PC-9 (cell line): ENCODE results near the gene POLRMT. TPM values are rescaled to one million over a fixed set of nuclear protein-coding genes. Genes with fewer than 3 reads are reported as not detected.
"Not testable (repeated sequence)": the region's sequence is repeated elsewhere in the genome, so short reads cannot be mapped to it uniquely, and the experiment has no call there.

Experiments
- BruUV-seq: library from RNA; stranded (reverse); fragments of 400-500 nt; replicated peaks from 2 replicates; lab custom pipeline; 2021; lab: Mats Ljungman, UMichigan
- CTCF ChIA-PET: fragments of 300-600 bp; sonication (Branson Sonifier 250); formaldehyde crosslinking; loops from one replicate; lab custom pipeline; 2022; ENCODE audit warnings: antibody characterized with exemption; lab: Charles Lee
- POLR2A ChIA-PET: fragments of 300-600 bp; sonication (Branson Sonifier 250); formaldehyde crosslinking; loops from one replicate; lab custom pipeline; 2022; ENCODE audit warnings: antibody characterized with exemption; ENCODE audit not compliant: unreplicated experiment; lab: Charles Lee
- DNase-seq, 2 experiments: peaks; one replicate each; pipeline versions ENCODE4 v3.0.0 to v3.0.0-alpha.2; 2015 to 2022; ENCODE audit warnings: mixed read lengths in 1 of 2
- H2AFZ ChIP-seq: fragments of 200-600 bp; sonication (generic); 2 replicates; pipeline ENCODE4 v1.8.1; 2017; ENCODE audit warnings: antibody characterized with exemption
- H3F3A ChIP-seq: fragments of 200-600 bp; sonication (generic); 2 replicates; pipeline ENCODE4 v1.8.1; 2017; ENCODE audit warnings: antibody characterized with exemption, mild to moderate bottlenecking, low read depth; ENCODE audit not compliant: insufficient read depth
- H3K27ac ChIP-seq: fragments of 200-600 bp; sonication (generic); 2 replicates; pipeline ENCODE4 v1.6.1; 2016; ENCODE audit warnings: mixed run types
- H3K27me3 ChIP-seq: fragments of 200-600 bp; sonication (generic); 2 replicates; pipeline ENCODE4 v1.6.1; 2016; ENCODE audit warnings: low read depth, mixed run types; ENCODE audit not compliant: insufficient read depth
- H3K36me3 ChIP-seq: fragments of 200-600 bp; sonication (generic); 2 replicates; pipeline ENCODE4 v1.6.1; 2016; ENCODE audit warnings: low read depth, mixed run types
- H3K4me1 ChIP-seq: fragments of 200-600 bp; sonication (generic); replicated peaks from 2 replicates; pipeline ENCODE4 v1.6.1; 2016; ENCODE audit warnings: mixed run types; ENCODE audit not compliant: insufficient read depth
- H3K4me2 ChIP-seq: fragments of 200-600 bp; sonication (generic); 2 replicates; pipeline ENCODE4 v1.6.1; 2017; ENCODE audit warnings: mixed run types
- H3K4me3 ChIP-seq: fragments of 200-600 bp; sonication (generic); 2 replicates; pipeline ENCODE4 v1.6.1; 2016; ENCODE audit warnings: mixed run types
- H3K79me2 ChIP-seq: fragments of 200-600 bp; sonication (generic); 2 replicates; pipeline ENCODE4 v1.6.1; 2017; ENCODE audit warnings: low read depth, mixed run types
- H3K9me2 ChIP-seq: fragments of 200-600 bp; sonication (generic); 2 replicates; pipeline ENCODE4 v1.8.1; 2017; ENCODE audit warnings: mild to moderate bottlenecking; ENCODE audit not compliant: insufficient read depth
- H3K9me3 ChIP-seq: fragments of 200-600 bp; sonication (generic); 2 replicates; pipeline ENCODE4 v1.8.1; 2016; ENCODE audit warnings: low read depth; ENCODE audit not compliant: insufficient read depth
- H4K20me1 ChIP-seq: fragments of 200-600 bp; sonication (generic); 2 replicates; pipeline ENCODE4 v1.8.1; 2017; ENCODE audit not compliant: insufficient read depth
- EZH2 ChIP-seq: fragments of 200-600 bp; sonication (generic); IDR thresholded peaks from 2 replicates; pipeline ENCODE4 v1.8.0; 2017; ENCODE audit warnings: antibody characterized with exemption, low read depth
- intact Hi-C: fragments of 100-400 bp; cut with micrococcal nuclease; formaldehyde crosslinking; loops from one replicate; pipeline ENCODE4 v1.10.0; 2022; ENCODE audit not compliant: unreplicated experiment
- total RNA-seq: library from RNA; stranded (reverse); gene quantifications from 2 replicates; pipeline ENCODE4 v1.2.3, GENCODE V29; 2021
- TF ChIP-seq, protein P1 (sequence below): fragments of 200-600 bp; sonication (generic); conservative IDR thresholded peaks from 2 replicates; pipeline ENCODE4 v1.6.1; 2017; ENCODE audit warnings: mixed run types, antibody characterized with exemption, mild to moderate bottlenecking, moderate library complexity

The POLRMT gene
- total RNA-seq, 1 experiment from 2014 or later: 46.4 TPM

DNA sequence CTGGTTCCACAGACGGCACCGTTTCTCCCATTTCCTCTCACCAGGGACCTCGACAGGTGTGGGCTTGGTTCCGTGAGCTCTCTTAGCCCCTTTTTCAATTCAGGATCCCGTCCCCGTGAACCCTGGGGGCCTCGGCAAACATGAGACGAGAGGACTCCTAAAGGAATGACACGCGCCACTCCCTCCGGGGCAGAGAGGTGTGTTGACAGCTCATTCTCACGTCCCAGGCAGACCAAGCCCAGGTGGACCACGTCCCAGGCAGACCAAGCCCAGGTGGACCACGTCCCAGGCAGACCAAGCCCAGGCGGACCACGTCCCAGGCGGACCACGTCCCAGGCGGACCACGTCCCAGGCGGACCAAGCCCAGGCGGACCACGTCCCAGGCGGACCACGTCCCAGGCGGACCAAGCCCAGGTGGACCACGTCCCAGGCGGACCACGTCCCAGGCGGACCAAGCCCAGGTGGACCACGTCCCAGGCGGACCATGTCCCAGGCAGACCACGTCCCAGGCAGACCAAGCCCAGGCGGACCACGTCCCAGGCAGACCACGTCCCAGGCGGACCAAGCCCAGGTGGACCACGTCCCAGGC is 33.7 kb upstream of the POLRMT start:
- DNase-seq, CTCF ChIA-PET, H3K36me3 ChIP-seq, H4K20me1 ChIP-seq, H3K4me2 ChIP-seq, H3K9me3 ChIP-seq, BruUV-seq, H3K79me2 ChIP-seq, H3K27me3 ChIP-seq, POLR2A ChIA-PET, H3K27ac ChIP-seq, H2AFZ ChIP-seq, H3K9me2 ChIP-seq, H3K4me3 ChIP-seq: not testable (repeated sequence)
- intact Hi-C loops: loop anchor here (10.0 kb wide), 1 partner anchor 258 kb away; the partner anchor contains the start of gene ARID3A
- peaks cover 13% of the 10 kb centered on the region for H3F3A ChIP-seq
- peaks cover 10% of the 10 kb centered on the region for H3K4me1 ChIP-seq

DNA sequence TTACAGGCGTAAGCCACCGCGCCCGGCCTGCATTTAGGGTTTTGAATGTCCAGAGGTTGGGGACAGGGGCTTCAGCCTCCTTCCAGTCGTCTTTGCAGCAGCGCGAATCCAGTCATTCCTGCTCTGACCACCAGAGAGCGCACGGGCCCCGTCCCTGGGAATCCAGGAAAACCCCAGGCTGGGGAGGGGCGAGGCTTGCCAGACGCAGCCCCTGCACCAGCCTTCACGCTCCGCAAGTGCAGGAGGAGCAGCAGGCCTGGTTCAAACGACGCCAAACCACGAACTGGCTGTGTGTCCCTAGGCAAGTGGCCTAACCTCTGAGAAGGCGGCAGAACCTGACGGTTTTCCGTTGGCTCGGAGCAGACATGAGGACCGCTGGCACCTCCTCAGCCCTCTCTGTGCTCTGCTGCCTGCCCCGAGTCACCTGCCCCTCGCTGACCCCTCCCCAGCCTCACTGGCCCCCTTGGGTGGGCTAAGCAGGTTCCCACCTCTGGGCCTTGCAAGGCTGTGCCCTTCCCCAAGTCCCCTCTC is 31.6 kb upstream of the POLRMT start:
- intact Hi-C loops: loop anchor here (1.0 to 10.0 kb wide), 4 partner anchors 69 to 260 kb away; partner anchors contain the start of genes ARID3A, HCN2 and MISP
- no TSS peak for BruUV-seq

DNA sequence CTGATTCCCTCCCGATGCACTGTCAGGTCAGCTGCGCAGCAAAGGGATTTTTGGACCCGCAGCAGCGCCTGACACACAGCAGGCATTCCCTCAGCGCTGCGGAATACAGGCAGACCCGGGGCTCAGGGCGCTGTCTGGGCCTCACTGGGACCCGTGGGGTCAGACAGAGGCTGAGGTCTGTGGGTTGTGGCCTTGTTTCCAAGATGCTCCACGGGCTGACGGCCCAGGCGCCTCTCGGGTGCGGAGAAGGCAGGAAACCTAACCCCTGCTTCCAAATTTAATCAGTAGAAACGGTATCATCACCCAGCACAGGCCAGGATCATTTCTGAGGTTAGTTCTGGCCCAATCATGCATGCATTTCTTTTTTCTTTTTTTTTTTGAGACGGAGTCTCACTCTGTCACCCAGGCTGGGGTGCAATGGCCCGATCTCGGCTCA is 30.4 kb upstream of the POLRMT start:
- Histone ChIP-seq H3K9me2 (no peaks in the 10 kb centered on the region), H3K9me3 (no peaks in the 10 kb centered on the region), H2AFZ (peak overlapping the region; percentile 83), H3K27me3 (no peaks in the 10 kb centered on the region), H3F3A (peaks cover 8% of the 10 kb centered on the region), H3K79me2 (peaks cover 42% of the 10 kb centered on the region), H3K4me1 (peaks cover 17% of the 10 kb centered on the region), H3K4me2 (peak overlapping the region; percentile 90), H3K27ac (peak overlapping the region; percentile 41; the same call in 1 of the 2 replicates), H3K36me3 (0 out of 2 replicates have a peak, but pooled peaks cover 4% of the 10 kb centered on the region), H3K4me3 (peak overlapping the region; percentile 71), H4K20me1 (peaks cover 33% of the 10 kb centered on the region)
- intact Hi-C loops: loop anchor here (1.0 to 10.0 kb wide), 5 partner anchors 14 to 261 kb away; partner anchors contain the start of genes ARID3A, HCN2 and MISP
- ChIA-PET CTCF (no interaction called here), POLR2A (interaction anchor here (0.5 to 0.7 kb wide), 3 partner anchors 13 to 133 kb away, joined by 4 to 6 read pairs (median 5); no protein-coding TSS in a partner anchor)
- DNase-seq: no peak
- TF ChIP-seq EZH2: no peak
- TF ChIP-seq, protein P1, sequence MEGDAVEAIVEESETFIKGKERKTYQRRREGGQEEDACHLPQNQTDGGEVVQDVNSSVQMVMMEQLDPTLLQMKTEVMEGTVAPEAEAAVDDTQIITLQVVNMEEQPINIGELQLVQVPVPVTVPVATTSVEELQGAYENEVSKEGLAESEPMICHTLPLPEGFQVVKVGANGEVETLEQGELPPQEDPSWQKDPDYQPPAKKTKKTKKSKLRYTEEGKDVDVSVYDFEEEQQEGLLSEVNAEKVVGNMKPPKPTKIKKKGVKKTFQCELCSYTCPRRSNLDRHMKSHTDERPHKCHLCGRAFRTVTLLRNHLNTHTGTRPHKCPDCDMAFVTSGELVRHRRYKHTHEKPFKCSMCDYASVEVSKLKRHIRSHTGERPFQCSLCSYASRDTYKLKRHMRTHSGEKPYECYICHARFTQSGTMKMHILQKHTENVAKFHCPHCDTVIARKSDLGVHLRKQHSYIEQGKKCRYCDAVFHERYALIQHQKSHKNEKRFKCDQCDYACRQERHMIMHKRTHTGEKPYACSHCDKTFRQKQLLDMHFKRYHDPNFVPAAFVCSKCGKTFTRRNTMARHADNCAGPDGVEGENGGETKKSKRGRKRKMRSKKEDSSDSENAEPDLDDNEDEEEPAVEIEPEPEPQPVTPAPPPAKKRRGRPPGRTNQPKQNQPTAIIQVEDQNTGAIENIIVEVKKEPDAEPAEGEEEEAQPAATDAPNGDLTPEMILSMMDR: no peak
- BruUV-seq: TSS peak; percentile 38

More for the DNA sequence above, 31.6 kb upstream of the POLRMT start:
- no peak for TF ChIP-seq EZH2
- TF ChIP-seq, protein P1: peak; percentile 93
- Histone ChIP-seq H3F3A (peaks cover 13% of the 10 kb centered on the region), H3K27me3 (no peaks in the 10 kb centered on the region), H3K9me2 (no peaks in the 10 kb centered on the region), H3K9me3 (no peaks in the 10 kb centered on the region), H2AFZ (no peak overlapping the region), H3K4me1 (peaks cover 20% of the 10 kb centered on the region), H3K27ac (no peak overlapping the region), H4K20me1 (peaks cover 20% of the 10 kb centered on the region), H3K36me3 (0 out of 2 replicates have a peak, but pooled peaks cover 4% of the 10 kb centered on the region), H3K79me2 (peaks cover 29% of the 10 kb centered on the region), H3K4me3 (no peak overlapping the region), H3K4me2 (peak overlapping the region; percentile 54)
- DNase-seq: peak; percentile 54 to 83
- CTCF ChIA-PET: no interaction called here
- POLR2A ChIA-PET: no interaction called here
